Measurements from ENCODE around the gene SLC7A10.

Gene SLC7A10

GRCh38 chr19:33208904-33209849 lies 16.5 kb downstream of the SLC7A10 start:
- no peaks in the 10 kb centered on the region for H3K9me3 ChIP-seq (ENCODE audit: control insufficient read depth, insufficient read depth, low read length)
- H3K4me3 ChIP-seq (ENCODE audit: low read depth, low read length): no peak overlapping the region
- H3K27me3 ChIP-seq (ENCODE audit: control insufficient read depth, insufficient read depth, low read length): no peaks in the 10 kb centered on the region
- H3K4me1 ChIP-seq (ENCODE audit: control insufficient read depth, insufficient read depth, low read length): no peaks in the 10 kb centered on the region
- H3K9ac ChIP-seq (ENCODE audit: low read depth, low read length): no peak overlapping the region
- H3K36me3 ChIP-seq (ENCODE audit: control insufficient read depth, insufficient read depth, low read length): peaks cover 20% of the 10 kb centered on the region

GRCh38 chr19:33208371-33208895 lies 17.2 kb downstream of the SLC7A10 start:
- Histone ChIP-seq H3K9ac (ENCODE audit: low read depth, low read length) (no peak overlapping the region), H3K4me1 (ENCODE audit: control insufficient read depth, insufficient read depth, low read length) (no peaks in the 10 kb centered on the region), H3K27me3 (ENCODE audit: control insufficient read depth, insufficient read depth, low read length) (no peaks in the 10 kb centered on the region), H3K4me3 (ENCODE audit: low read depth, low read length) (no peak overlapping the region), H3K9me3 (ENCODE audit: control insufficient read depth, insufficient read depth, low read length) (no peaks in the 10 kb centered on the region), H3K36me3 (ENCODE audit: control insufficient read depth, insufficient read depth, low read length) (peaks cover 21% of the 10 kb centered on the region)

GRCh38 chr19:33207903-33208302 lies 17.7 kb downstream of the SLC7A10 start:
- Histone ChIP-seq H3K4me1 (ENCODE audit: control insufficient read depth, insufficient read depth, low read length) (no peaks in the 10 kb centered on the region), H3K9me3 (ENCODE audit: control insufficient read depth, insufficient read depth, low read length) (no peaks in the 10 kb centered on the region), H3K9ac (ENCODE audit: low read depth, low read length) (no peak overlapping the region), H3K36me3 (ENCODE audit: control insufficient read depth, insufficient read depth, low read length) (peaks cover 25% of the 10 kb centered on the region), H3K27me3 (ENCODE audit: control insufficient read depth, insufficient read depth, low read length) (no peaks in the 10 kb centered on the region), H3K4me3 (ENCODE audit: low read depth, low read length) (no peak overlapping the region)

- H3K27me3 ChIP-seq (ENCODE audit: control insufficient read depth, insufficient read depth, low read length): no peaks in the 10 kb centered on the region
- H3K9me3 ChIP-seq (ENCODE audit: control insufficient read depth, insufficient read depth, low read length): no peaks in the 10 kb centered on the region
- H3K4me1 ChIP-seq (ENCODE audit: control insufficient read depth, insufficient read depth, low read length): no peaks in the 10 kb centered on the region
- no peak overlapping the region for H3K9ac ChIP-seq (ENCODE audit: low read depth, low read length)
- H3K4me3 ChIP-seq (ENCODE audit: low read depth, low read length): no peak overlapping the region
- H3K36me3 ChIP-seq (ENCODE audit: control insufficient read depth, insufficient read depth, low read length): peaks cover 25% of the 10 kb centered on the region
Observed at GRCh38 chr19:33207040-33207620, 18.5 kb downstream of the SLC7A10 start.

GRCh38 chr19:33206261-33207039 lies 19.2 kb downstream of the SLC7A10 start:
- peaks cover 25% of the 10 kb centered on the region for H3K36me3 ChIP-seq (ENCODE audit: control insufficient read depth, insufficient read depth, low read length)
- no peak overlapping the region for H3K9ac ChIP-seq (ENCODE audit: low read depth, low read length)
- H3K27me3 ChIP-seq (ENCODE audit: control insufficient read depth, insufficient read depth, low read length): no peaks in the 10 kb centered on the region
- no peaks in the 10 kb centered on the region for H3K4me1 ChIP-seq (ENCODE audit: control insufficient read depth, insufficient read depth, low read length)
- no peak overlapping the region for H3K4me3 ChIP-seq (ENCODE audit: low read depth, low read length)
- H3K9me3 ChIP-seq (ENCODE audit: control insufficient read depth, insufficient read depth, low read length): no peaks in the 10 kb centered on the region

DNA sequence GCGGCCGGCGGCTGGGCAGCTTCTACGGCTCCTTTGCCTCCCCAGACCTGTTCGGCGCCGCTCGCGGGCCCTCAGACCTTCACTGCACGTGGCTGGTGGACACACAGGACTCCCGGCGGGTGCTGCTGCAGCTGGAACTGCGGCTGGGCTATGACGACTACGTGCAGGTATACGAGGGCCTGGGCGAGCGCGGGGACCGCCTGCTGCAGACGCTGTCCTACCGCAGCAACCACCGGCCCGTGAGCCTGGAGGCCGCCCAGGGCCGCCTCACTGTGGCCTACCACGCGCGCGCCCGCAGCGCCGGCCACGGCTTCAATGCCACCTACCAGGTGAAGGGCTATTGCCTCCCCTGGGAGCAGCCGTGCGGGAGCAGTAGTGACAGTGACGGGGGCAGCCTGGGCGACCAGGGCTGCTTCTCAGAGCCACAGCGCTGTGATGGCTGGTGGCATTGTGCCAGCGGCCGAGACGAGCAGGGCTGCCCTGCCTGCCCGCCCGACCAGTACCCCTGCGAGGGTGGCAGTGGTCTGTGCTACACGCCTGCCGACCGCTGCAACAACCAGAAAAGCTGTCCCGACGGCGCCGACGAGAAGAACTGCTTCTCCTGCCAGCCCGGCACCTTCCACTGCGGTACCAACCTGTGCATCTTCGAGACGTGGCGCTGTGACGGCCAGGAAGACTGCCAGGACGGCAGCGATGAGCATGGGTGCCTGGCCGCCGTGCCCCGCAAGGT lies 20.0 kb downstream of the SLC7A10 start:
- H3K4me3 ChIP-seq (ENCODE audit: low read depth, low read length): no peak overlapping the region
- no peaks in the 10 kb centered on the region for H3K27me3 ChIP-seq (ENCODE audit: control insufficient read depth, insufficient read depth, low read length)
- peaks cover 25% of the 10 kb centered on the region for H3K36me3 ChIP-seq (ENCODE audit: control insufficient read depth, insufficient read depth, low read length)
- H3K9ac ChIP-seq (ENCODE audit: low read depth, low read length): no peak overlapping the region
- no peaks in the 10 kb centered on the region for H3K4me1 ChIP-seq (ENCODE audit: control insufficient read depth, insufficient read depth, low read length)
- H3K9me3 ChIP-seq (ENCODE audit: control insufficient read depth, insufficient read depth, low read length): no peaks in the 10 kb centered on the region

- Histone ChIP-seq H3K9ac (ENCODE audit: low read depth, low read length) (no peak overlapping the region), H3K4me3 (ENCODE audit: low read depth, low read length) (no peak overlapping the region), H3K9me3 (ENCODE audit: control insufficient read depth, insufficient read depth, low read length) (no peaks in the 10 kb centered on the region), H3K27me3 (ENCODE audit: control insufficient read depth, insufficient read depth, low read length) (no peaks in the 10 kb centered on the region), H3K4me1 (ENCODE audit: control insufficient read depth, insufficient read depth, low read length) (no peaks in the 10 kb centered on the region), H3K36me3 (ENCODE audit: control insufficient read depth, insufficient read depth, low read length) (peaks cover 25% of the 10 kb centered on the region)
Observed at GRCh38 chr19:33205110-33205509, 20.5 kb downstream of the SLC7A10 start.

GRCh38 chr19:33204136-33204973 lies 21.3 kb downstream of the SLC7A10 start:
- peaks cover 23% of the 10 kb centered on the region for H3K36me3 ChIP-seq (ENCODE audit: control insufficient read depth, insufficient read depth, low read length)
- no peaks in the 10 kb centered on the region for H3K9me3 ChIP-seq (ENCODE audit: control insufficient read depth, insufficient read depth, low read length)
- no peaks in the 10 kb centered on the region for H3K4me1 ChIP-seq (ENCODE audit: control insufficient read depth, insufficient read depth, low read length)
- H3K9ac ChIP-seq (ENCODE audit: low read depth, low read length): no peak overlapping the region
- H3K4me3 ChIP-seq (ENCODE audit: low read depth, low read length): no peak overlapping the region
- H3K27me3 ChIP-seq (ENCODE audit: control insufficient read depth, insufficient read depth, low read length): no peaks in the 10 kb centered on the region

GRCh38 chr19:33203529-33203928 lies 22.1 kb downstream of the SLC7A10 start:
- Histone ChIP-seq H3K9ac (ENCODE audit: low read depth, low read length) (no peak overlapping the region), H3K4me1 (ENCODE audit: control insufficient read depth, insufficient read depth, low read length) (no peaks in the 10 kb centered on the region), H3K4me3 (ENCODE audit: low read depth, low read length) (no peak overlapping the region), H3K9me3 (ENCODE audit: control insufficient read depth, insufficient read depth, low read length) (no peaks in the 10 kb centered on the region), H3K36me3 (ENCODE audit: control insufficient read depth, insufficient read depth, low read length) (peaks cover 23% of the 10 kb centered on the region), H3K27me3 (ENCODE audit: control insufficient read depth, insufficient read depth, low read length) (no peaks in the 10 kb centered on the region)

DNA sequence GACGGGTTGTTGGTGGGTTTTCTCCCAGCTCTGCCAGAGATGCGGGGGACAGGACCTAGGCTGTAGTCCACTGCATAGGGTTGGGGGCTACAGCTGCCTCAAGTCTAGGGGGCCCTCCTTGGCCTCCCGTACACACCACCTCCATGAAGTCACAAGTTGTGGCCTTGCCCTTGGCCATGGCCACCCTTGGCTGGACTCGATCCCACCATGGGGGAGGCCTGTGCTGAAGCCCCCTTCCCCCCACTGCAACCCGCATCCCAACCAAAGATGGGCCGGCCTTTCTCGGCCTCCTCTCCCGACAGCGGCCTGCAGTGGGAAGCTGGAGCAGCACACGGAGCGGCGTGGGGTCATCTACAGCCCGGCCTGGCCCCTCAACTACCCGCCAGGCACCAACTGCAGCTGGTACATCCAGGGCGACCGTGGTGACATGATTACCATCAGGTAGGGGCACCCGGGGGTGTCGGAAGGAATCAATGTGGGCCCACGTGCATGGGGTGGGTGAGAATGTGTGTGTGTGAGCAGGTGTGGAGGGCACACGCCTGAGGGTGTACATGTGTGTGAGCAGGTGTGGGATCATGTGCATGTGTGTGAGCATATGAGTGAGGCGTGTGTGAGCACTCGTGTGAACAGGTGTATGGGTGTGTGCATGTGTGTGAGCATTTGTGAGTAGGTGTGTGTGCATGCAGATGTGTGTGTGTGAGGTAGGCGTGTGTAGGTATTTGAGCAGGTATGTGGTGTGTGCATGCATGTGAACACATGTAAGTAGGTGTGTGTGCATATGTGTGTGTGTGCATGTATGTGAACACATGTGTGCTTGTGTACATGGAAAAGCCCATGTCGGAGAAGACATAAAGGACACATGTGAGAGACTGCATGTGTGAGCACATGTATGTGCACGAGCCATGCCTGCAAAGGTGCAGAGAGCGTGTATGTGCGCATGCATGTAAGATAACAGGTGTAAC lies 22.8 kb downstream of the SLC7A10 start:
- Histone ChIP-seq H3K27me3 (ENCODE audit: control insufficient read depth, insufficient read depth, low read length) (no peaks in the 10 kb centered on the region), H3K36me3 (ENCODE audit: control insufficient read depth, insufficient read depth, low read length) (peaks cover 23% of the 10 kb centered on the region), H3K4me3 (ENCODE audit: low read depth, low read length) (no peak overlapping the region), H3K4me1 (ENCODE audit: control insufficient read depth, insufficient read depth, low read length) (no peaks in the 10 kb centered on the region), H3K9ac (ENCODE audit: low read depth, low read length) (no peak overlapping the region), H3K9me3 (ENCODE audit: control insufficient read depth, insufficient read depth, low read length) (no peaks in the 10 kb centered on the region)

All from iPS-15b (cell line).